HEK293T (cell line): ENCODE data around the gene TTC7B.

Experiments used
- ELF4 ChIP-seq: fragments of 450-650 bp; IDR thresholded peaks from 2 replicates; pipeline ENCODE4 v1.6.1; 2017; ENCODE audit warnings: antibody characterized with exemption
- LEF1 ChIP-seq: fragments of 450-650 bp; IDR thresholded peaks from 2 replicates; pipeline ENCODE4 v1.6.1; 2017; ENCODE audit warnings: mild to moderate bottlenecking, borderline replicate concordance
- NFRKB ChIP-seq: fragments of 450-650 bp; IDR thresholded peaks from 2 replicates; pipeline ENCODE4 v1.6.1; 2016; ENCODE audit warnings: mild to moderate bottlenecking, moderate library complexity
- SP1 ChIP-seq: fragments of 450-650 bp; IDR thresholded peaks from 2 replicates; pipeline ENCODE4 v1.6.1; 2017
- SUZ12 ChIP-seq: fragments of 450-650 bp; IDR thresholded peaks from 2 replicates; pipeline ENCODE4 v1.6.1; 2016; ENCODE audit warnings: mild to moderate bottlenecking
- TARDBP ChIP-seq: fragments of 450-650 bp; IDR thresholded peaks from 2 replicates; pipeline ENCODE4 v1.6.1; 2016

DNA sequence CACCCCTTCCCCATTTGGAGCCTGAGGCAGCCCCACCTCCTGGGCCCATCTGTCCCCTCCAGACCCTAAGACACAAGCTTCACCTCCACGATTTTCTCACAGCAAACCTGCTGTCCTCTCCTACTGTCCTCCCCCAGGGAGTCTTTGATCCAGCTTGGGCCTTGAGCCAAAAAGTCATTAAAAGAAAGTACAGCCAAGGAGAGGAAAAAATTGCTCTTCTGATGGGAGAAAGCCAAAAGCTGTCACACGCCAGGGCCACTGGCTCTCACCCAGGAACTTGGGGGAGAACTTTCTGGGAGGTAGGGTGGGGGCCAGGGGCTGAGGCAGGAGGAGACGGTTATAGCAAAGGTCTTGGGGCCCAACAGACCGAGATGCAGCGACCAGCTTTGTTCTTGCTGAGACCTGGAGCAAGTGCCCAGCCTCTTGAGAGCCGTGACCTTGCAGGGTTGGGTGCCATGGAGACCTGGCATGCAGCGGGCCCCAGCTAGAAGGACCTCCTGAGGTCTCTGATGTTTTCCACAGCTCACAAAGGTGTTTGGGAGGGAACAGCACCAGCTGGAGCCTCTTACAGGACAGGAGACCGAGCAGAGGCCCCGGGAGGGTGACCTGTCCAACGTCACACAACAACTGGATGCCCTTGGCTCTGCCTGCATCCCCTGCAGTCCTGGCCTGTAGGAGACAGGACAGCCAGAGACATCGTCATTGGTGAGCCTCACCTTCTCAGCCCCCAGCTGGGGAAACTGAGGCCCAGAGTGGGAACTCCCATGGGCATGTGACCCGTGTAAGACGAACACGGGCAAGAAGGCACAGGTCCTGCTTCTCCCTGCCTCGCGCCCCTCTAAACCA lies 294.9 kb downstream of the TTC7B start:
- TF ChIP-seq SP1 (no peak), SUZ12 (no peak), TARDBP (no peak), NFRKB (no peak), ELF4 (no peak), LEF1 (no peak)
